ENCODE data around the gene SH3GL3.

Gene SH3GL3

DNA sequence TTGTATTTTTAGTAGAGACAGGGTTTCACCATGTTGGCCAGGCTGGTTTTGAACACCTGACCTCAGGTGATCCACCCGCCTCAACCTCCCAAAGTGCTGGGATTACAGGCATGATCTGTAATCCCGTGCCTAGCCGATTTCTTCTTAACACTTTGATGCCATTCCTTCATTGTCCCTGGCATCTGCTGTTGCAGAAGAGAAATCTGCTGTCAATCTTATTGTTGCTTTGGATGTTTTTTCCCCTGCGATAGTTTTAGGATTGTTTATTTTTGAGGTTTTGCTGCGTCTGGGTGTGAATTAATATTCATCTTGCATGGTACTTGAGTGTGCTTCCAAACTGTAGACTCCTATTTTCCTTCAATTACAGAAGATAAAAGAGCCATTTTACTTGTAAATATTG, 107.4 kb downstream of the SH3GL3 start:
- CTCF ChIA-PET, result interaction anchor here (1.0 to 9.4 kb wide), 2 partner anchors 108 to 118 kb away, joined by 3 to 247 read pairs; no protein-coding TSS in a partner anchor
- H3K27ac ChIP-seq (ENCODE audit: extremely low read depth, low read depth, low read length), result no peak overlapping the region
- H3K4me3 ChIP-seq (ENCODE audit: low read depth, low read length), result no peak overlapping the region
- POLR2A ChIA-PET, result no interaction called here
- H3K36me3 ChIP-seq (ENCODE audit: control insufficient read depth in 2 of 2, insufficient read depth in 1 of 2, low read length in 2 of 2), result no peaks in the 10 kb centered on the region
- no peaks in the 10 kb centered on the region for H3K9me3 ChIP-seq (ENCODE audit: control insufficient read depth, insufficient read depth, low read depth, low read length)
- TF ChIP-seq SETDB1 (IDR thresholded peaks at IDR 0.05; ENCODE audit: insufficient read length, low read length), result no peak
- TF ChIP-seq RBAK (tag by site-specific recombination; IDR thresholded peaks at IDR 0.05), result no peak
- no peak for TF ChIP-seq SP3 (tag by site-specific recombination; IDR thresholded peaks at IDR 0.05)
- no peaks in the 10 kb centered on the region for H3K4me1 ChIP-seq (ENCODE audit: control insufficient read depth, insufficient read depth, low read length)

DNA sequence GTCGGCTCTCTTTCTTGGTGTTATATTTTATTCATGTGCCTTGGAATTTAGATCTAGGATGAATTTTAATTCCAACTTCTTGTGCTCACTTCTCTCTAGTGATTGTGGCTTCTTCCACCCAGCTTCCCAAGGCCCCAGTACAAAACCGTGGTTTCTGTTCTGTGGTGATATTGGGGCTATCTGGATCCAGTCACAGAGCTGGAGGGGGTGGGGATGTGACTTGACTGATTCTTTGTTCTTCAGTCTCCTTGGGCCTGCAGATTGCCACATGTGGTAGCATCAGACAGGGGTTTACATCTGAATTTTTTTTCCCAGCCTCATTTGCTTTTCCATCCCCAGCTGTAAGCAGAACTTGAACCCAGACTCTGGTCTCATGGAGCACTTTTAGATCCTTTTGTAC, 108.2 kb downstream of the SH3GL3 start:
- CTCF ChIA-PET, result interaction anchor here (0.7 to 9.4 kb wide), 4 partner anchors 10 to 119 kb away, joined by 3 to 247 read pairs (median 4); no protein-coding TSS in a partner anchor
- TF ChIP-seq ZNF677 (tag by site-specific recombination; IDR thresholded peaks at IDR 0.05) (no peak), RBAK (tag by site-specific recombination; IDR thresholded peaks at IDR 0.05) (no peak), ZNF335 (tag by site-specific recombination; conservative IDR thresholded peaks at IDR 0.05) (no peak), ZNF157 (tag by site-specific recombination; IDR thresholded peaks at IDR 0.05) (no peak), FEZF1 (tag by site-specific recombination; IDR thresholded peaks at IDR 0.05) (no peak), ZNF302 (tag by site-specific recombination; IDR thresholded peaks at IDR 0.05; ENCODE audit: low read depth) (no peak), ZNF792 (tag by site-specific recombination; IDR thresholded peaks at IDR 0.05) (no peak), HOXD13 (CRISPR knock-in tag; IDR thresholded peaks at IDR 0.05; ENCODE audit: borderline replicate concordance) (no peak), ZNF555 (tag by site-specific recombination; conservative IDR thresholded peaks at IDR 0.05) (no peak), ZBTB7A (tag by site-specific recombination; IDR thresholded peaks at IDR 0.05; ENCODE audit: low read depth) (no peak), ZSCAN16 (tag by site-specific recombination; IDR thresholded peaks at IDR 0.05) (no peak)
- TF ChIP-seq, protein P1, sequence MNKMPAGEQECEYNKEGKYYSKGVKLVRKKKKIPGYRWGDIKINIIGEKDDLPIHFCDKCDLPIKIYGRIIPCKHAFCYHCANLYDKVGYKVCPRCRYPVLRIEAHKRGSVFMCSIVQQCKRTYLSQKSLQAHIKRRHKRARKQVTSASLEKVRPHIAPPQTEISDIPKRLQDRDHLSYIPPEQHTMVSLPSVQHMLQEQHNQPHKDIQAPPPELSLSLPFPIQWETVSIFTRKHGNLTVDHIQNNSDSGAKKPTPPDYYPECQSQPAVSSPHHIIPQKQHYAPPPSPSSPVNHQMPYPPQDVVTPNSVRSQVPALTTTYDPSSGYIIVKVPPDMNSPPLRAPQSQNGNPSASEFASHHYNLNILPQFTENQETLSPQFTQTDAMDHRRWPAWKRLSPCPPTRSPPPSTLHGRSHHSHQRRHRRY (tag by site-specific recombination; IDR thresholded peaks at IDR 0.05), result no peak
- TF ChIP-seq, protein P2, sequence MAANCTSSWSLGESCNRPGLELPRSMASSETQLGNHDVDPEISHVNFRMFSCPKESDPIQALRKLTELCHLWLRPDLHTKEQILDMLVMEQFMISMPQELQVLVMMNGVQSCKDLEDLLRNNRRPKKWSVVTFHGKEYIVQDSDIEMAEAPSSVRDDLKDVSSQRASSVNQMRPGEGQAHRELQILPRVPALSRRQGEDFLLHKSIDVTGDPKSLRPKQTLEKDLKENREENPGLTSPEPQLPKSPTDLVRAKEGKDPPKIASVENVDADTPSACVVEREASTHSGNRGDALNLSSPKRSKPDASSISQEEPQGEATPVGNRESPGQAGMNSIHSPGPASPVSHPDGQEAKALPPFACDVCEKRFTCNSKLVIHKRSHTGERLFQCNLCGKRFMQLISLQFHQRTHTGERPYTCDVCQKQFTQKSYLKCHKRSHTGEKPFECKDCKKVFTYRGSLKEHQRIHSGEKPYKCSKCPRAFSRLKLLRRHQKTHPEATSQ (tag by site-specific recombination; IDR thresholded peaks at IDR 0.05), result no peak
- TF ChIP-seq, protein P3, sequence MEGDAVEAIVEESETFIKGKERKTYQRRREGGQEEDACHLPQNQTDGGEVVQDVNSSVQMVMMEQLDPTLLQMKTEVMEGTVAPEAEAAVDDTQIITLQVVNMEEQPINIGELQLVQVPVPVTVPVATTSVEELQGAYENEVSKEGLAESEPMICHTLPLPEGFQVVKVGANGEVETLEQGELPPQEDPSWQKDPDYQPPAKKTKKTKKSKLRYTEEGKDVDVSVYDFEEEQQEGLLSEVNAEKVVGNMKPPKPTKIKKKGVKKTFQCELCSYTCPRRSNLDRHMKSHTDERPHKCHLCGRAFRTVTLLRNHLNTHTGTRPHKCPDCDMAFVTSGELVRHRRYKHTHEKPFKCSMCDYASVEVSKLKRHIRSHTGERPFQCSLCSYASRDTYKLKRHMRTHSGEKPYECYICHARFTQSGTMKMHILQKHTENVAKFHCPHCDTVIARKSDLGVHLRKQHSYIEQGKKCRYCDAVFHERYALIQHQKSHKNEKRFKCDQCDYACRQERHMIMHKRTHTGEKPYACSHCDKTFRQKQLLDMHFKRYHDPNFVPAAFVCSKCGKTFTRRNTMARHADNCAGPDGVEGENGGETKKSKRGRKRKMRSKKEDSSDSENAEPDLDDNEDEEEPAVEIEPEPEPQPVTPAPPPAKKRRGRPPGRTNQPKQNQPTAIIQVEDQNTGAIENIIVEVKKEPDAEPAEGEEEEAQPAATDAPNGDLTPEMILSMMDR (tag by site-specific recombination; IDR thresholded peaks at IDR 0.05), result no peak
- TF ChIP-seq, protein P4, sequence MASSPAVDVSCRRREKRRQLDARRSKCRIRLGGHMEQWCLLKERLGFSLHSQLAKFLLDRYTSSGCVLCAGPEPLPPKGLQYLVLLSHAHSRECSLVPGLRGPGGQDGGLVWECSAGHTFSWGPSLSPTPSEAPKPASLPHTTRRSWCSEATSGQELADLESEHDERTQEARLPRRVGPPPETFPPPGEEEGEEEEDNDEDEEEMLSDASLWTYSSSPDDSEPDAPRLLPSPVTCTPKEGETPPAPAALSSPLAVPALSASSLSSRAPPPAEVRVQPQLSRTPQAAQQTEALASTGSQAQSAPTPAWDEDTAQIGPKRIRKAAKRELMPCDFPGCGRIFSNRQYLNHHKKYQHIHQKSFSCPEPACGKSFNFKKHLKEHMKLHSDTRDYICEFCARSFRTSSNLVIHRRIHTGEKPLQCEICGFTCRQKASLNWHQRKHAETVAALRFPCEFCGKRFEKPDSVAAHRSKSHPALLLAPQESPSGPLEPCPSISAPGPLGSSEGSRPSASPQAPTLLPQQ (tag by site-specific recombination; IDR thresholded peaks at IDR 0.05), result no peak
- Histone ChIP-seq H3K36me3 (ENCODE audit: control insufficient read depth in 2 of 2, insufficient read depth in 1 of 2, low read length in 2 of 2) (no peaks in the 10 kb centered on the region), H3K4me3 (ENCODE audit: low read depth, low read length) (no peak overlapping the region), H3K9me3 (ENCODE audit: control insufficient read depth, insufficient read depth, low read depth, low read length) (no peaks in the 10 kb centered on the region), H3K27ac (ENCODE audit: extremely low read depth, low read depth, low read length) (no peak overlapping the region), H3K4me1 (ENCODE audit: control insufficient read depth, insufficient read depth, low read length) (no peaks in the 10 kb centered on the region)
- POLR2A ChIA-PET, result no interaction called here

DNA sequence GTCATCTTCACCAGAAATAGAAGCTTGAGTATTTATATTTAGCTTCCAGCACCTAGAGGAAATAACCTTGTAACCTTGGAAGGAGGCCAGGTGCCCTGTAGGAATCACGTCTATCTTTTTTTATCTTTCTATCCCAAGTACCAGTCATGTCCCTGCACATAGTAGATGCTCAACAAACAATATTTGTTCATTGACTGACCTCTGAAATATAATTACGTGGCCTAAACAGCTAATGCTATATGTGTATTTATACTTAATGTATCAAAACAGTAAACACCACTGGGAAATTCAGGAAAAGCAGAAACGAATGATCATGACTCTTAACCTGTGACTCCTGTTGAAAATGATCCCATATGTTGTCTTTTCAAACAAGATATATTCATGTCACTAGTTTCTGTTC, 108.9 kb downstream of the SH3GL3 start:
- no peak overlapping the region for H3K27ac ChIP-seq (ENCODE audit: extremely low read depth, low read depth, low read length)
- no peak overlapping the region for H3K4me3 ChIP-seq (ENCODE audit: low read depth, low read length)
- H3K36me3 ChIP-seq (ENCODE audit: control insufficient read depth in 2 of 2, insufficient read depth in 1 of 2, low read length in 2 of 2), result no peaks in the 10 kb centered on the region
- no peaks in the 10 kb centered on the region for H3K4me1 ChIP-seq (ENCODE audit: control insufficient read depth, insufficient read depth, low read length)
- TF ChIP-seq ZNF274 (IDR thresholded peaks at IDR 0.05; ENCODE audit: low read length) (no peak), ZNF274 (tag by site-specific recombination; IDR thresholded peaks at IDR 0.05; ENCODE audit: borderline replicate concordance) (no peak), FEZF1 (tag by site-specific recombination; IDR thresholded peaks at IDR 0.05) (no peak), ZNF664 (tag by site-specific recombination; IDR thresholded peaks at IDR 0.05) (0 out of 2 replicates have a peak, but pooled peaks have one; percentile 35)
- TF ChIP-seq, protein P5, sequence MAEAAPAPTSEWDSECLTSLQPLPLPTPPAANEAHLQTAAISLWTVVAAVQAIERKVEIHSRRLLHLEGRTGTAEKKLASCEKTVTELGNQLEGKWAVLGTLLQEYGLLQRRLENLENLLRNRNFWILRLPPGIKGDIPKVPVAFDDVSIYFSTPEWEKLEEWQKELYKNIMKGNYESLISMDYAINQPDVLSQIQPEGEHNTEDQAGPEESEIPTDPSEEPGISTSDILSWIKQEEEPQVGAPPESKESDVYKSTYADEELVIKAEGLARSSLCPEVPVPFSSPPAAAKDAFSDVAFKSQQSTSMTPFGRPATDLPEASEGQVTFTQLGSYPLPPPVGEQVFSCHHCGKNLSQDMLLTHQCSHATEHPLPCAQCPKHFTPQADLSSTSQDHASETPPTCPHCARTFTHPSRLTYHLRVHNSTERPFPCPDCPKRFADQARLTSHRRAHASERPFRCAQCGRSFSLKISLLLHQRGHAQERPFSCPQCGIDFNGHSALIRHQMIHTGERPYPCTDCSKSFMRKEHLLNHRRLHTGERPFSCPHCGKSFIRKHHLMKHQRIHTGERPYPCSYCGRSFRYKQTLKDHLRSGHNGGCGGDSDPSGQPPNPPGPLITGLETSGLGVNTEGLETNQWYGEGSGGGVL (tag by site-specific recombination; IDR thresholded peaks at IDR 0.05), result no peak
- TF ChIP-seq, protein P4 (tag by site-specific recombination; IDR thresholded peaks at IDR 0.05), result no peak
- CTCF ChIA-PET, result interaction anchor here (2.0 to 9.4 kb wide), 3 partner anchors 9 to 309 kb away, joined by 6 to 247 read pairs (median 120); no protein-coding TSS in a partner anchor
- POLR2A ChIA-PET, result no interaction called here
- H3K9me3 ChIP-seq (ENCODE audit: control insufficient read depth, insufficient read depth, low read depth, low read length), result no peaks in the 10 kb centered on the region
